SHP77 treated with DMSO at 0.1 percent for 48 hours (cell line): ENCODE measurements around the gene ZMYND11.
"Not testable (repeated sequence)": the region's sequence is repeated elsewhere in the genome, so short reads cannot be mapped to it uniquely, and the experiment has no call there.

Experiments
- DNase-seq: peaks from one replicate; lab custom pipeline; 2025; lab: John Stamatoyannopoulos, UW

ZMYND11 gene

GRCh38 chr10:282294-283139, 147.3 kb downstream of the ZMYND11 start:
- DNase-seq, result no peak

GRCh38 chr10:283140-283479, 147.9 kb downstream of the ZMYND11 start:
- no peak for DNase-seq

GRCh38 chr10:283916-284356, 148.7 kb downstream of the ZMYND11 start:
- no peak for DNase-seq

- DNase-seq, result no peak
These were observed 150.0 kb downstream of the ZMYND11 start for GRCh38 chr10:285216-285615.

- no peak for DNase-seq
These were observed 151.9 kb downstream of the ZMYND11 start for GRCh38 chr10:287026-287709.

GRCh38 chr10:287814-288213, 152.6 kb downstream of the ZMYND11 start:
- no peak for DNase-seq

- no peak for DNase-seq
These were observed 153.3 kb downstream of the ZMYND11 start for GRCh38 chr10:288316-289200.

- no peak for DNase-seq
These were observed 154.3 kb downstream of the ZMYND11 start for GRCh38 chr10:289581-289980.

GRCh38 chr10:290026-290725, 154.9 kb downstream of the ZMYND11 start:
- no peak for DNase-seq

GRCh38 chr10:293636-294035, 158.4 kb downstream of the ZMYND11 start:
- no peak for DNase-seq

- DNase-seq, result no peak
These were observed 162.3 kb downstream of the ZMYND11 start for GRCh38 chr10:297567-297966.

- no peak for DNase-seq
These were observed 162.8 kb downstream of the ZMYND11 start for GRCh38 chr10:298033-298432.

- no peak for DNase-seq
These were observed 164.3 kb downstream of the ZMYND11 start for GRCh38 chr10:299512-299911.

- DNase-seq, result no peak
These were observed 164.7 kb downstream of the ZMYND11 start for GRCh38 chr10:299969-300368.

GRCh38 chr10:300580-300979, 165.3 kb downstream of the ZMYND11 start:
- DNase-seq, result not testable (repeated sequence)

GRCh38 chr10:301536-301935, 166.3 kb downstream of the ZMYND11 start:
- no peak for DNase-seq
